Mucosa of descending colon (tissue), 3 donors: Measurements from ENCODE around the gene TCEAL1. TPM values are rescaled to one million over a fixed set of nuclear protein-coding genes. Genes with fewer than 3 reads are reported as not detected.
A peak's percentile ranks its signal among the peaks of the same experiment; 100 is the strongest.

Experiments
- ATAC-seq: fragments of 200-7000 bp; cut with Tn5 transposase; one replicate; pipeline ENCODE4 v1.9.1; 2020; ENCODE audit warnings: mild to moderate bottlenecking, moderate library complexity
- DNase-seq, 3 donors: peaks; one replicate each; pipeline ENCODE4 v3.0.0-alpha.2; 2020
- H3K36me3 ChIP-seq: fragments of 200-600 bp; one replicate; pipeline ENCODE4 v1.8.0; 2021; ENCODE audit warnings: low read depth, mild to moderate bottlenecking
- H3K4me1 ChIP-seq: fragments of 200-600 bp; one replicate; pipeline ENCODE4 v1.8.0; 2021; ENCODE audit warnings: low read depth, mild to moderate bottlenecking
- H3K4me3 ChIP-seq: fragments of 200-600 bp; one replicate; pipeline ENCODE4 v1.8.0; 2021; ENCODE audit warnings: mild to moderate bottlenecking
- H3K9me3 ChIP-seq: fragments of 200-600 bp; one replicate; pipeline ENCODE4 v1.8.0; 2021; ENCODE audit warnings: mild to moderate bottlenecking
- intact Hi-C, 2 donors: fragments of 100-400 bp; cut with DNase I in 1 of 2; cut with micrococcal nuclease in 1 of 2; formaldehyde crosslinking; loops; one replicate each; pipeline versions ENCODE4 v1.11.0 to v1.11.1; 2022; cut with DNase I, micrococcal nuclease
- total RNA-seq, 3 donors: library from RNA; stranded (reverse); fragmentation: NEBNext Ultra II Directional in 2 of 3; extraction: Animal tissue kit (Norgen Biotek cat#: 25700) in 2 of 3; gene quantifications; one replicate each; pipeline versions ENCODE4 v1.2.1 to v1.2.4, GENCODE V29; 2021 to 2023
- TF ChIP-seq, protein P1 (sequence below): fragments of 200-600 bp; IDR thresholded peaks from one replicate; pipeline ENCODE4 v1.8.0; 2022; ENCODE audit warnings: antibody characterized with exemption, mild to moderate bottlenecking
- donor health status: DM: no; HTN: no; CAD: no; lungs with moderate emphysema.
- donor health status: DM: no; HTN: no; CAD: no.
- donor health status: DM: no; HTN: yes; CAD: no.

The TCEAL1 gene
- total RNA-seq, 3 donors from 2014 or later = 7.2 to 44.0 (median 19.3) TPM

DNA sequence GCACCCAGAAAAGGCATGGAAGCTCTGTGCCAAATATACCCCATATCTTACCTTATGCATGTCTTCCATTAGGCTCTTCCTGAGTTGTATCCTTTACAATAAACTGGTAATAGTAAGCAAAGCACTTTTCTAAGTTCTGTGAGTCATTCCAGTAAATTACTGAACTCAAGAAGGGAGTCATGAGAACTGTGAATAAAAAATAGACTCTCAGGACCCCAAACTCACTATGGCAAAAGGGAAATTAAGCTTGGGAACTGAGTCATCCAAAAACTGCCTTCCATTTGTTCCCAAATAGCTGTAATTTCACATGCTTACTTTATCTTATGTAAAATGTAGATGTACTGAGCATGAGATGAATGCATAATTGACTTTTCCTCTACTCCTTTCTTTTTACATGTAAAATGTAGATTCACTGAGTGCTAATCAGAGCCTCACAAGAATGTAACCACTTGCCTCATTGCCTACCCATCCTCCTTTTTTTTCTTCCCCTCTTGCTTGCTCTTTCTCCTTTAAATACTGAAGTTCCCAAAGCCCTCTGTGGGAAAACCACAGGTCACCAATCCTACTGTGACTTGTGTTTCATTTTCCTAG, 12.9 kb upstream of the TCEAL1 start:
- no peaks in the 10 kb centered on the region for H3K4me1 ChIP-seq
- no peaks in the 10 kb centered on the region for H3K36me3 ChIP-seq
- ATAC-seq = no peak
- TF ChIP-seq, protein P1, sequence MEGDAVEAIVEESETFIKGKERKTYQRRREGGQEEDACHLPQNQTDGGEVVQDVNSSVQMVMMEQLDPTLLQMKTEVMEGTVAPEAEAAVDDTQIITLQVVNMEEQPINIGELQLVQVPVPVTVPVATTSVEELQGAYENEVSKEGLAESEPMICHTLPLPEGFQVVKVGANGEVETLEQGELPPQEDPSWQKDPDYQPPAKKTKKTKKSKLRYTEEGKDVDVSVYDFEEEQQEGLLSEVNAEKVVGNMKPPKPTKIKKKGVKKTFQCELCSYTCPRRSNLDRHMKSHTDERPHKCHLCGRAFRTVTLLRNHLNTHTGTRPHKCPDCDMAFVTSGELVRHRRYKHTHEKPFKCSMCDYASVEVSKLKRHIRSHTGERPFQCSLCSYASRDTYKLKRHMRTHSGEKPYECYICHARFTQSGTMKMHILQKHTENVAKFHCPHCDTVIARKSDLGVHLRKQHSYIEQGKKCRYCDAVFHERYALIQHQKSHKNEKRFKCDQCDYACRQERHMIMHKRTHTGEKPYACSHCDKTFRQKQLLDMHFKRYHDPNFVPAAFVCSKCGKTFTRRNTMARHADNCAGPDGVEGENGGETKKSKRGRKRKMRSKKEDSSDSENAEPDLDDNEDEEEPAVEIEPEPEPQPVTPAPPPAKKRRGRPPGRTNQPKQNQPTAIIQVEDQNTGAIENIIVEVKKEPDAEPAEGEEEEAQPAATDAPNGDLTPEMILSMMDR = no peak
- H3K4me3 ChIP-seq = no peak overlapping the region
- intact Hi-C loops = no loop called here
- H3K9me3 ChIP-seq = no peaks in the 10 kb centered on the region
- DNase-seq = no peak

- Histone ChIP-seq H3K36me3 (no peaks in the 10 kb centered on the region), H3K4me1 (no peaks in the 10 kb centered on the region), H3K9me3 (no peaks in the 10 kb centered on the region), H3K4me3 (no peak overlapping the region)
- TF ChIP-seq, protein P1 = no peak
- DNase-seq = no peak
- ATAC-seq = no peak
- intact Hi-C loops = no loop called here
These were observed 12.0 kb upstream of the TCEAL1 start for GRCh38 chrX:103616676-103617186.

GRCh38 chrX:103624111-103624510, 4.7 kb upstream of the TCEAL1 start:
- Histone ChIP-seq H3K9me3 (no peaks in the 10 kb centered on the region), H3K36me3 (no peaks in the 10 kb centered on the region), H3K4me1 (no peaks in the 10 kb centered on the region), H3K4me3 (no peak overlapping the region)
- ATAC-seq (no peak), DNase-seq (no peak)
- TF ChIP-seq, protein P1 = no peak
- intact Hi-C loops = no loop called here

- TF ChIP-seq, protein P1 = no peak
- Histone ChIP-seq H3K36me3 (no peaks in the 10 kb centered on the region), H3K4me3 (no peak overlapping the region), H3K9me3 (no peaks in the 10 kb centered on the region), H3K4me1 (no peaks in the 10 kb centered on the region)
- DNase-seq (no peak), ATAC-seq (no peak)
- intact Hi-C loops = no loop called here
These were observed 1.9 kb upstream of the TCEAL1 start for GRCh38 chrX:103626855-103627254.

DNA sequence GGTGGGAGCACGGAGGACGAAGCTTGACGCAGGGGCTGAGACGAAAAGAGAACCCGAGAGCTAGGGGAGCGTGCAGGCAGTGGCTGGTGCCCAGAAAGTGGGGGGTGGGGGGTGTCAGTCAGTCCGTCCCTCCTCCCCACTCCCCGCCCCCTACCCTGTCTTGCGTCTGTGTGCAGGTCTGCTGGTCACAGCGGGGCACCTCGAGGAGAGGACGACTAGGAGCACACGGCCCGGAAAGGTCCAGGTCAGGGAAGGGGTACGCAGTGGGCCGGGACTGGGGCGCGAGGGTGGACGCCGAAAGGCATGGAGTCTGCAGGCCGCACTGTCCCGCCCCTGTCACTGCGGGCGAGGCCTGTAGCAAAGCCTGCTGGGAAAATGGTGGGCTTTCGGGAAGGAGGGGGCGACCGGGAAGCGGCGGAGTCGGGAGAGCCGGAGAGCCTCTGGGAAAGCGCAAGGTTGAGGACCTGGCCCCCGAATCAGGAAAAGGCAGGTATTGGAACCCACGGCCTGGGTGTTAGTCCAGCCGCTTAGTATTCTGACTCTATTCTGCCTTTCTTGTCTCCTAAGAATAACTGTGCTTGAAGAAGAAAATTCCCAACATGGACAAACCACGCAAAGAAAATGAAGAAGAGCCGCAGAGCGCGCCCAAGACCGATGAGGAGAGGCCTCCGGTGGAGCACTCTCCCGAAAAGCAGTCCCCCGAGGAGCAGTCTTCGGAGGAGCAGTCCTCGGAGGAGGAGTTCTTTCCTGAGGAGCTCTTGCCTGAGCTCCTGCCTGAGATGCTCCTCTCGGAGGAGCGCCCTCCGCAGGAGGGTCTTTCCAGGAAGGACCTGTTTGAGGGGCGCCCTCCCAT, 769 bp downstream of the TCEAL1 start:
- TF ChIP-seq, protein P1 = no peak
- Histone ChIP-seq H3K4me1 (no peaks in the 10 kb centered on the region), H3K4me3 (peak overlapping the region; percentile 22), H3K9me3 (no peaks in the 10 kb centered on the region), H3K36me3 (no peaks in the 10 kb centered on the region)
- intact Hi-C loops = no loop called here
- ATAC-seq (peak; percentile 81), DNase-seq (peak; percentile 67 to 74 (median 71))
